GM23338 (cell line): ENCODE data around the gene CCDC9B. TPM values are rescaled to one million over a fixed set of nuclear protein-coding genes. Genes with fewer than 3 reads are reported as not detected.

Experiments
- REST ChIP-seq: IDR thresholded peaks from one replicate; pipeline ENCODE4 v1.6.1; 2018; ENCODE audit warnings: antibody characterized with exemption; ENCODE audit not compliant: unreplicated experiment
- ZNF462 ChIP-seq: fragments of 250-450 bp; sonication (Bioruptor Pico); IDR thresholded peaks from 2 replicates; pipeline ENCODE4 v1.5.0; 2020; ENCODE audit warnings: mild to moderate bottlenecking, moderate library complexity
- polyA plus RNA-seq: library from polyadenylated mRNA; unstranded; fragments of >200 nt; fragmentation: Nextera tagmentation; extraction: Ambion mirVana; gene quantifications from 2 replicates; pipeline ENCODE4 v1.2.1, GENCODE V29; 2016
- total RNA-seq: library from RNA; depleted of rRNA; stranded (reverse); fragments of >200 nt; shearing (Covaris generic); gene quantifications from 2 replicates; pipeline ENCODE4 v1.2.3, GENCODE V29; 2014

Gene CCDC9B
- total and polyA plus RNA-seq, 2 experiments from 2014 or later, result 0.18 to 0.97 TPM

GRCh38 chr15:40382580-40383456, 42.1 kb upstream of the CCDC9B start, which contains the start of gene KNSTRN (continued):
- TF ChIP-seq REST, result peak; percentile 5
- TF ChIP-seq ZNF462 (CRISPR knock-in tag), result no peak
